Measurements from ENCODE around the gene IL10RA. TPM values are rescaled to one million over a fixed set of nuclear protein-coding genes. Genes with fewer than 3 reads are reported as not detected.

IL10RA gene
- total RNA-seq, 1 experiment from 2014 or later, result 0.41 TPM

DNA sequence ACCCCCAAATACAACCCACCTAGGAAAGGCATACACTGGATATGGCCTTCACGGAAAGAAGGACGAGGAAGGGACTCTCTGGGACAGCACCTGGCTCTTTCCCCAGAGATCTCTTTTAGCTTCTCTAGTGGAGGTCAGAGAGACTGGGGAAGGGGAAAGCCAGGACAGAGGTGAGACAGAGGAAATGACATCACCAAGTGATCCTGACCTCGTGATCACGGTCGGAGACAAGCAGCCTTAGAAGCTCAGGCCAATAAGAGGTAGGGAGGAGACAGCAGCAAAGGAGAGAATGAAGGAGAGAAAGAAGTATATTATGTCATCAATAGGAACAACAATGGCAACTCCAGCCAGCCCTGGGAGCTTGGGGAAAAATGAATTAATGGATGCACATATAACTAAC is 41.6 kb upstream of the IL10RA start:
- H3K4me1 ChIP-seq (ENCODE audit: control insufficient read depth, insufficient read depth, low read length), result no peaks in the 10 kb centered on the region
- ATAC-seq, result no peak
- no peaks in the 10 kb centered on the region for H3K9me3 ChIP-seq (ENCODE audit: control insufficient read depth, insufficient read depth, low read depth, low read length)
- H3K4me3 ChIP-seq (ENCODE audit: low read depth in 2 of 2, low read length in 2 of 2), result no peak overlapping the region
- in situ Hi-C loops (cut with HindIII; ENCODE audit: low pct_unique_long_range_greater_than_20kb, low sequenced_read_pairs), result no loop called here
- TF ChIP-seq SIN3A (IDR thresholded peaks at IDR 0.05; ENCODE audit: borderline replicate concordance, insufficient read depth, low read depth, low read length) (no peak), TCF7L2 (IDR thresholded peaks at IDR 0.05; ENCODE audit: low read depth, low read length) (no peak), POLR2AphosphoS5 (IDR thresholded peaks at IDR 0.05; ENCODE audit: low read depth, low read length) (no peak), REST (IDR thresholded peaks at IDR 0.05; ENCODE audit: insufficient read depth in 1 of 2, low read depth in 2 of 2, low read length in 1 of 2) (no peak)
- TF ChIP-seq, protein P1, sequence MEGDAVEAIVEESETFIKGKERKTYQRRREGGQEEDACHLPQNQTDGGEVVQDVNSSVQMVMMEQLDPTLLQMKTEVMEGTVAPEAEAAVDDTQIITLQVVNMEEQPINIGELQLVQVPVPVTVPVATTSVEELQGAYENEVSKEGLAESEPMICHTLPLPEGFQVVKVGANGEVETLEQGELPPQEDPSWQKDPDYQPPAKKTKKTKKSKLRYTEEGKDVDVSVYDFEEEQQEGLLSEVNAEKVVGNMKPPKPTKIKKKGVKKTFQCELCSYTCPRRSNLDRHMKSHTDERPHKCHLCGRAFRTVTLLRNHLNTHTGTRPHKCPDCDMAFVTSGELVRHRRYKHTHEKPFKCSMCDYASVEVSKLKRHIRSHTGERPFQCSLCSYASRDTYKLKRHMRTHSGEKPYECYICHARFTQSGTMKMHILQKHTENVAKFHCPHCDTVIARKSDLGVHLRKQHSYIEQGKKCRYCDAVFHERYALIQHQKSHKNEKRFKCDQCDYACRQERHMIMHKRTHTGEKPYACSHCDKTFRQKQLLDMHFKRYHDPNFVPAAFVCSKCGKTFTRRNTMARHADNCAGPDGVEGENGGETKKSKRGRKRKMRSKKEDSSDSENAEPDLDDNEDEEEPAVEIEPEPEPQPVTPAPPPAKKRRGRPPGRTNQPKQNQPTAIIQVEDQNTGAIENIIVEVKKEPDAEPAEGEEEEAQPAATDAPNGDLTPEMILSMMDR (IDR thresholded peaks at IDR 0.05), result no peak
- no peak for DNase-seq (ENCODE audit: low read depth, low spot score)
- POLR2A ChIA-PET, result no interaction called here
- H3K27ac ChIP-seq (ENCODE audit: low read length), result no peak overlapping the region
- CTCF ChIA-PET, result no interaction called here
- intact Hi-C loops (cut with micrococcal nuclease; ENCODE audit: unreplicated experiment), result no loop called here
- peaks cover 26% of the 10 kb centered on the region for H3K27me3 ChIP-seq (ENCODE audit: control insufficient read depth, insufficient read depth, low read length)
- BruUV-seq (replicated peaks), result no TSS peak
- no peaks in the 10 kb centered on the region for H3K36me3 ChIP-seq (ENCODE audit: control insufficient read depth, insufficient read depth, low read length)

GRCh38 chr11:117945047-117945810 is 41.0 kb upstream of the IL10RA start:
- Histone ChIP-seq H3K27me3 (ENCODE audit: control insufficient read depth, insufficient read depth, low read length) (peaks cover 19% of the 10 kb centered on the region), H3K4me1 (ENCODE audit: control insufficient read depth, insufficient read depth, low read length) (no peaks in the 10 kb centered on the region), H3K4me3 (ENCODE audit: low read depth in 2 of 2, low read length in 2 of 2) (no peak overlapping the region), H3K27ac (ENCODE audit: low read length) (no peak overlapping the region), H3K36me3 (ENCODE audit: control insufficient read depth, insufficient read depth, low read length) (no peaks in the 10 kb centered on the region), H3K9me3 (ENCODE audit: control insufficient read depth, insufficient read depth, low read depth, low read length) (no peaks in the 10 kb centered on the region)
- DNase-seq (ENCODE audit: low read depth, low spot score) (no peak), ATAC-seq (no peak)
- TF ChIP-seq TCF7L2 (IDR thresholded peaks at IDR 0.05; ENCODE audit: low read depth, low read length) (no peak), REST (IDR thresholded peaks at IDR 0.05; ENCODE audit: insufficient read depth in 1 of 2, low read depth in 2 of 2, low read length in 1 of 2) (no peak), POLR2AphosphoS5 (IDR thresholded peaks at IDR 0.05; ENCODE audit: low read depth, low read length) (no peak)
- BruUV-seq (replicated peaks), result no TSS peak
- ChIA-PET CTCF (interaction anchor here (0.6 to 1.0 kb wide), 2 partner anchors 28 to 126 kb away, joined by 3 read pairs; no protein-coding TSS in a partner anchor), POLR2A (no interaction called here)
- intact Hi-C loops (cut with micrococcal nuclease; ENCODE audit: unreplicated experiment) (no loop called here), in situ Hi-C loops (cut with HindIII; ENCODE audit: low pct_unique_long_range_greater_than_20kb, low sequenced_read_pairs) (no loop called here)

All from Panc1 (cell line).